HL-60 (cell line): ENCODE results near the gene BCL11A.

Experiments used
- CTCF ChIP-seq: IDR thresholded peaks from one replicate; pipeline ENCODE4 v1.5.1; 2011; ENCODE audit warnings: low read length, control low read depth, inconsistent platforms; ENCODE audit not compliant: insufficient read depth
- POLR2AphosphoS5 ChIP-seq: IDR thresholded peaks from 2 replicates; pipeline ENCODE4 v1.6.1; 2012; ENCODE audit warnings: low read depth

GRCh38 chr2:60426341-60426740 lies 127.1 kb downstream of the BCL11A start:
- TF ChIP-seq CTCF (no peak), POLR2AphosphoS5 (no peak)
